HG03469 (cell line): Measurements from ENCODE around the gene FANCG.

Source experiments
- ATAC-seq: cut with Tn5 transposase; IDR thresholded peaks from one replicate; pipeline ENCODE4 v1.9.1; 2021; ENCODE audit warnings: mild to moderate bottlenecking, moderate library complexity, moderate number of reproducible peaks; ENCODE audit not compliant: unreplicated experiment

Gene FANCG

GRCh38 chr9:35104586-35104985 is 24.8 kb upstream of the FANCG start:
- ATAC-seq = no peak

DNA sequence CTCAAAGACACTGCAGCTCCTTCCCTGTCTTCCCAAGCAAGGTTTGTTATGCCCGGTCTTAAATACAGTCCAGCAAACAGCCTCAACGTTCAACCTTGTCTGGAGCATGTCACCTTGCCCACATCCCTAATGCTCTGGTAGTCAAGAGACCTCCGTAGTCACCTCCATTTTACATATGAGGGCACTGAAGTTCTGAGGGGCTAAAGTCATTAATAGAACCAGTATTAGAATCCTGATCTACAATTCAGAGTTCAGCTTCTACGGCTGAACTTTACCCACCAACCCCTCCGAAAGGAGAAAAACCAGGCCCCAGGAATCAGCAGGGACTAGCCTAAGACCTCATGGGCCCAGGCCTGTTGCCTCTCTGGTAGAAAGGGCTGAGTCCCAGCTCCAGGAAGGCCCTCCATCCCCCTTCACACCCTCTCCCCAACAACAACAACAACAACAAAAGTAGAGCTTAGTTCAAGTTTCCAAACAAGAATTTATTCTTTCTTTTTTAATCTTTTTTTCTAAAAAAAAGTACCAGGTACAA is 24.0 kb upstream of the FANCG start:
- no peak for ATAC-seq

- peak; percentile 93 for ATAC-seq
These were observed 23.3 kb upstream of the FANCG start, which contains the start of gene STOML2 for GRCh38 chr9:35102769-35103659. STOML2 (minus strand) TSS chr9:35103131; CDS start chr9:35103094, 37 bp downstream.

DNA sequence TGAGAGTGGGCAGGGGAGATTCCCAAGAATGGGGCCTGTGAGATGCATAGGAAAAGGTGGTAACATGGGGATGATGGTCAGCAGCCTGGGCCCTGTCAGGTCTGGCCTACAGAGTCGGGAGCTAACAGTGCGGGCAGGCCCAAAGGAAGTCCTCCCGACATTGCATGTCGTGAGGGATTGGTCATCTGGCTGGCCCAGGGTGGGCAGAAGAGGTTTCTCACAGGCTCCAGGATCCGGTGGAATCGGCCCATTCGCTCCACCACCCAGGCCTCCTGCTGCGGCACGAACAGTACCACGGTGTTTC is 22.7 kb upstream of the FANCG start:
- ATAC-seq = no peak

DNA sequence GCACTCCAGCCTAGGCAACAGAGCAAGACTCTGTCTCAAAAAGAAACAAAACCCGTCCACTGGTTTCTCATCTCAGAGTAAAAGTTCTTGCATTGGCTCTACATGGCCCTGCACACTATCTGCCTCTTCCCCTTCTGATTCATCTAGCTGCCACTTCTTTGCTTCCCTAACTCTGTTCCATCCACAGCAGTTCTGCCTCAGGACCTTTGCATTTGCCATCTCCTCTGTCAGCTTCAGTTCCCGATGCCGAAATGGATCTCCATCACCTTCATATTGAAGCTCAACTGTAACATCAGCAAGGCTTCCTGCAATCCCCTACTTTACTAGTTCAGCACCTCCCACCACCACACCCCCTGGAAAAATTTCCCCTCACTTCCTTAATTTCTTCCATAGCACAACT is 17.8 kb upstream of the FANCG start:
- ATAC-seq = no peak

DNA sequence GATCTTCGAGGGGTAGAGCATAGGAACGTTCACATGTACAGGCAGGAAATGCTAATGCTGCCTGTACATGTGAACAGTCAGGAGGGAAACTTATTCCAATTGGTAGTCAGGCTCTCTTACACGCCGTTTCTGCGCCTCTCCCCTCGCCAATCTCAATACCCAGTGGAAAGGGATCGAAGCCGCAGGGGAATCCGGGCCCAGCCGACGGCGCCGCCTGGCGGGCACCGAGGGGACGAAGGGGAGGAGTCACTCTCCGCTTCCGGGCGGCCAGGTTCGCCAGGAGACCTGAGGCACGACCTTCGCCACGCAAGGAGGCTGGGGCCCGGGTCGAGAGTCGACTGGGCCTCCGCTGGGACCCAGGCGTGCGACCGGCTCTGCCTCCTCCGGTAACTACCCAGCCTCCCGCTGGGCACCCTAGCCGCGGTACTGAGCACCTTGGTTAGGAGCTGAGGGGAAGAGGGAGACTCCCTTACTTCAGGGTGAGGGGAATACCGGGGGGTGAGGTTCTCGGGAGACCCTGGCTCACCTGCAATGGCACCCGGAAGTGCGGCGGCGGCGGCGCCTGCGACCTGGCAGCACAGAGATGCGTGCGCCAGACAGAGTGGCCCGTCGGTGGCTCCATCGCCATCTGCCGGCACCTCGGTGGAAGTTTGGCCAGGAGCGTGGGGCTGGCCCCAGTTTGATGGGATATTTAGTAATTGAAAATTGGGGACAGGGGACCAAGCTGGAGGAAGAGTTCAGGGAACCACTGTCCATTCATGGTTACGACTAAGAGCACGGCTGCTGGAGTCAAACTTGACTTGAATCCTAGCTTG is 16.5 kb upstream of the FANCG start, which contains the start of gene PIGO:
Gene PIGO, minus strand, starts transcription at position 557 of the 815 bp plus-strand sequence. CDS start 1,026 bp downstream, outside the sequence.
- peak; percentile 78 for ATAC-seq

DNA sequence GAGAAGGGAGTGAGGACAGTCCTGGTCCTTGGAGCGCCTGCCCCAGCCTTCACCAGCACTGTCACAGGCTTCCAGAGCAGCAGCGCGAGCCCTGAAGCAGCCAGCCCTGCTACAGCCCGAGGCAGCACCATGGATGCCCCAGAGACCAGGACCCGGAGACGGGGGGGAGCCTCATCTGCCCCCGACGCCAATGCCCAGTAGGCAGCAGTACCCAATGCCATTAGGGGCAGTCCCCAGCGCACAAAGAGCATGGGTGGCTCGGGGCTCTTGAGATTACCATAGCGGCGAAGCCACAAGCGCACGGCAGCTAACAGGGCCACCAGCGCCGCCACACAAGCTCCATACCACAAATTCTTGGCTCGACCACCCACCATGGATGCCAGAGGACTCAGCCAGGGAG is 11.8 kb upstream of the FANCG start:
- no peak for ATAC-seq

DNA sequence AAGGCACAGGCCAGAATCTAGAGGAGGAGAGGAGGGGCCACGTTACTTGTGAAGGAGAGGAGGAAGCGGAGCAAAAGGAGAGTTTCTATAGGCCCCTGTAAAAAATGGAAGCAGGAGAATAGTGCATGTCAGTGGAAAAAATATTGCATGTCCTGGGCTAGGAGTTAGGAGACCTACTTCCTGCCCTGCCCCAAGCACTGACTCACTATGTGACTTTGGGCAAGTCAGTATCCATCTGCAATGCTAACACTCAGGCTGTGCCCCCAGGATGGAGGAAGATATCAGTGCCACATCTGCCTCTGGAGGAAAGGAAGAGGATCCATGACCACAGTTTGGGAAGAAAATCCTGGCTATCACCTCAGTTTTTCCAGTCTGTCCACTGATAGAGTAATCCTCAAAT is 9.7 kb upstream of the FANCG start:
- ATAC-seq = no peak

- ATAC-seq = no peak
These were observed 5.3 kb upstream of the FANCG start for GRCh38 chr9:35085078-35085477.

DNA sequence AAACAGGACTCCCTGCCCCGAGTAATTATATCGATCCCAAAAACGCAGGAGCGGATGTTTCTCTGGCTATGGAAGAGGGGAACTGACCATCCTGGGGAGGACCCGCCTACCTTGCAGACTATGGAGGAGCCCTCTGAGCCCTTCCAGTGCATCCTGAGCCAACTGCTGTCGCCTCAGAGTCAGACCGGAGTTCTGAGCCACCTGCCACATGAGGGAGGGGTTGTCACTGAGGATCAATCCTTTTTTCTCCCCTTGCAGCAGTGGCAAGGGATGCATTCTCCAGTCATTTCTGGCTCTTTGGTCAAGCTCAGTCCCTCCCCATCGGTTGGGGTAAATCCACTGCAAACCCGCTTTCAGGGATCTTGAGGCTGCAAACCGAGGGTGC is 709 bp downstream of the FANCG start:
- ATAC-seq = no peak

GRCh38 chr9:35078066-35078465 is 1.7 kb downstream of the FANCG start:
- no peak for ATAC-seq

- ATAC-seq = no peak
These were observed 2.9 kb downstream of the FANCG start for GRCh38 chr9:35076848-35077247.

DNA sequence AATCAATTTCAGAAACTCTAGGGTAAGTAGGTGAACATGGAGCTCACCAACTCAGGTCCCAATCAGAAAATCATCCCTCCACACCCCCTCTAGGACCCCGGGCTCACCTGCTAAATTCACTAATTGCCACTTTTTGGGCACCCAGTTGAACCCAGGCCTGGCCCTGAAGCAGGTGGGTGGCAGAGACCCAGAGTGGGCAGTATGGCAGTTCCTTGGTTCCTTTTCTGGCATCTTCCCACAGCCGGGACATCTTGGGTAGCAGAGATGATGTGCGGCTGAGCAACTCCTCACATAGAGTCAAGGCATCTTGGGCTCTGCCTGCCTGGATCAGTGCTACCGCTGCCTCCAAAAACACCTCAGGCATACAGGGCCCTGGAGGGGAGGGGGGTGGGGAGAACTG is 4.4 kb downstream of the FANCG start:
- ATAC-seq = no peak

- no peak for ATAC-seq
These were observed 5.0 kb downstream of the FANCG start for GRCh38 chr9:35074791-35075190.

DNA sequence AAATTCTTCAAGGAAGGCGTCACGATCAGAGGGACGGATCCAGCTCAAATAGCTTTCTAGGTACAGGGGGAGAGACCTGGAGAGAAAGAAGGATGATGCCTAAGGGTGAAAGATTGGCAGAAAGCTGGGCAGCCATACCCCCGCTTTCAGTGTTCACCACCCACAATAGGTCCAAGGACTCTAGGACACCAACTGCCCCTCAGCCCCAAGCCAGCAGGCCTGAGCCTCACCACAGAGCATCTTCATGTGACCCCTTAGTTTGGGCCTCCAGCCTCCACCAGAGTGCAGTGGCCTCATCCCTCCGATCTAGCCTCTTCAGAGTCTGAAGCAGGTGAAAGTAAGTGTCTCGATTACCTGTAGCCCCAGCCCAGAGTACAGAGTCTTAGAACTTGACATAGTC is 5.6 kb downstream of the FANCG start:
- no peak for ATAC-seq

- no peak for ATAC-seq
These were observed 6.5 kb downstream of the FANCG start for GRCh38 chr9:35073279-35073612.

DNA sequence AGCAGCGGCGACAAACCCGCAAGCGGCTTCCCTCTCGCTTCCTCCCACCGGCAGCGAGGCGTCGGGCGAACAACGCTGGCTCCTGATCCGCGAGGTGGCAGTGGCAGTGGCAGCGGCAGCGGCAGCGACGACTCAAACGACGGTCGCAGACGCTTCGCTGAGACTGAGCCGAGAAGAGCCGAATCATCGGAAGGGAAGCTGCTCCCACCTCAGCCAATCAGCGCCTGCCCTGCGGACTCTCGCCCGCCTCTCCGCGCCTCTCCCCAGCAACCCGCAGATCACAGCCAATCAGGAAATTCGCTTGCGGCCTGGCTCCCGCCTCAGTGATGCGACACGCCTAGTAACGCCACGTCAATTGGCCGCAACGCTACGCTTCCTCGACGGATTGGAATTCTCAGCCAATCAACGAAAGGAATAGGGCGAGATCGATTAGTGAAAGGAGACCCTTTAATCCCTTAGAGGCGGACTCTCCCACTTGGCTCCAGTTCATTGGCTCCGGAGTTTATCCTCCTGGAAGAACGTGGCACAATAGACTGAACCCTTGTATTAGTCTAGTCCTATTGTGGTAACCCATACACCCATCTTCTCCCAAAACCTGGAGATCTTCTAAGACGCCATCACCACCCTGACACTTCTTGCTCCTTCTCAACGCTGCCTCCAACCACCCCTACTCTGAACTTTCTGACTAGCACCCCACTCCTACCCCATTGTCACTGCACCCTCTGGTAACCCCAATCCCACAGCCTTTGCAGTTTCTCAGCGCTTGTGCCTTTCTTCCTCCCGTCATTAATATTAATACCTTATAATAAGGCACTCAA is 7.1 kb downstream of the FANCG start, which contains the start of gene VCP:
Gene VCP, minus strand, starts transcription at position 165 of the 818 bp plus-strand sequence. CDS start 272 bp downstream, outside the sequence.
- ATAC-seq = peak; percentile 72

GRCh38 chr9:35071814-35072460 is 7.8 kb downstream of the FANCG start:
- peak; percentile 34 for ATAC-seq

- no peak for ATAC-seq
These were observed 8.6 kb downstream of the FANCG start for GRCh38 chr9:35070823-35071813.
